ENCODE measurements around the gene MAP2K5. TPM values are rescaled to one million over a fixed set of nuclear protein-coding genes. Genes with fewer than 3 reads are reported as not detected.

MAP2K5 gene
- total RNA-seq, 3 donors from 2014 or later, result 13.0 to 14.6 (median 14.2) TPM

DNA sequence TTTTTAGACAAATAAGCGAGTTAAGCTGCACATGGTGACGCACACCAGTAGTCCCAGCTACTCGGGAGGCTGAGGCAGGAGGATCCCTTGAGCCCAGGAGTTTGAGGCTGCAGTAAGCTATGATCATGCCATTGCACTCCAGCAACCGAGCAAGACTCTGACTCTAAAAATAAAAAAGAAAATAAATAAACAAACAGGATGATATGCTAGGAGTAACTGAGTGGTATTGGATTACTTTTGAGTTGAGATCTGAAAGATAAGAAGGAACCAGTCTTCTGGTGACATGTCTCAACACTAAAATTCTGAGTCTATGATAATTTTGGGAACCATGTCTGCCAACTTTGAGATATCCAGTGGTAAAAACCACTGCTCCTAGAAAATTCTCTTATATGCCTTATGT, 173.7 kb downstream of the MAP2K5 start:
- DNase-seq (no peak), ATAC-seq (no peak)
- Mint-ChIP-seq H3K4me3 (no peak overlapping the region), H3K27me3 (ENCODE audit: low read depth) (no peaks in the 10 kb centered on the region), H3K9me3 (no peaks in the 10 kb centered on the region), H3K4me1 (ENCODE audit: low read depth) (no peaks in the 10 kb centered on the region), H3K36me3 (ENCODE audit: insufficient read depth) (peaks cover 12% of the 10 kb centered on the region)

DNA sequence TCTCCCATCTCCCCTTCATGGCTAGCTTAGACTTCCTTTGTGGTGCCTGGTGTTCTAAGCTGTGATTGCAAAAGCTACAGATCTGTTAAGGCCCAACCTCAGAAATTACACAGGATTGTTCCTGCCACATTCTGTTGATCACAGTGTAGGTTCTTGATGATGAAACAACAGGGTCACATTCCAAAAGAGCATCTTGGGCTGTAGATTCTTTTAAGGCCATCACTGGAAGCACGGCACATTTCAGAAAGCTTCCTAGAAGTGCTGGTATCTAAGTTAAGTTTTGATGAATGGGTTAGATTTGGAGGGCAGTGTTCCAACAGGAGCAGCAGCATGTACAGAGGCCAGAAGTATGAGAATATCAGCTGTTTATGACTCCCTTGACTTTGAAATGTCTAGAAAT, 175.3 kb downstream of the MAP2K5 start:
- H3K4me3 Mint-ChIP-seq, result no peak overlapping the region
- ATAC-seq, result no peak
- peaks cover 12% of the 10 kb centered on the region for H3K36me3 Mint-ChIP-seq (ENCODE audit: insufficient read depth)
- H3K9me3 Mint-ChIP-seq, result no peaks in the 10 kb centered on the region
- no peaks in the 10 kb centered on the region for H3K27me3 Mint-ChIP-seq (ENCODE audit: low read depth)
- no peaks in the 10 kb centered on the region for H3K4me1 Mint-ChIP-seq (ENCODE audit: low read depth)
- DNase-seq, result no peak

DNA sequence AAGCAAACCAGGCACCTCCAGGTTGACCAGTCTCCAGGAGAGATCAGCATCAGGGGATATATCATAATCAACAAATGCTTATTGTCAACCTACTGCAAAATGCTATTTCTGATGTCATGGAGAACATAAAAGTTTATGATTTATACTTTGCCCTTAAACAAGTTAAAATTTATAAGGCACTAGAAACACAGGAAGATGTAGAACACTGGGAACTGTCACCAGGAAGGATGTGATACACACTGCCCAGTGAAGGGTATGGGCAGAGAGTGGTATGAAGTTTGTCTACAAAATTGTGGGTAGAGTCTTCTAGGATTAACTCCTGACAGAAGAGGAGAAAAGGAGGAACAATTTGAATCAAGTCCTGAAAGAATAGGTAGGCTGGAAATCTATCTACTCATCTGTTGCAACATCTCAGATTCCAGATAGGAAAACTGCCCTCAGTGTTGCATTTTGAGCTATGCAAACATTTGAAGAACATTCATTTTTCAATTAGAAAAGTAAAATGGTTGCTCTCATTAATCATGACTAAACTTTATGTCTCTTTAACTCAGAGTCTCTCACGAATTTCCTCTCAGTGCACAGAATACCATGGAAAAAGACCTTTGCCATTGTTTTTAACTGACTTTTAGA, 176.9 kb downstream of the MAP2K5 start:
- Mint-ChIP-seq H3K36me3 (ENCODE audit: insufficient read depth) (peaks cover 12% of the 10 kb centered on the region), H3K9me3 (no peaks in the 10 kb centered on the region), H3K4me1 (ENCODE audit: low read depth) (peaks cover 4% of the 10 kb centered on the region), H3K4me3 (no peak overlapping the region), H3K27me3 (ENCODE audit: low read depth) (no peaks in the 10 kb centered on the region)
- ATAC-seq (no peak), DNase-seq (no peak)

DNA sequence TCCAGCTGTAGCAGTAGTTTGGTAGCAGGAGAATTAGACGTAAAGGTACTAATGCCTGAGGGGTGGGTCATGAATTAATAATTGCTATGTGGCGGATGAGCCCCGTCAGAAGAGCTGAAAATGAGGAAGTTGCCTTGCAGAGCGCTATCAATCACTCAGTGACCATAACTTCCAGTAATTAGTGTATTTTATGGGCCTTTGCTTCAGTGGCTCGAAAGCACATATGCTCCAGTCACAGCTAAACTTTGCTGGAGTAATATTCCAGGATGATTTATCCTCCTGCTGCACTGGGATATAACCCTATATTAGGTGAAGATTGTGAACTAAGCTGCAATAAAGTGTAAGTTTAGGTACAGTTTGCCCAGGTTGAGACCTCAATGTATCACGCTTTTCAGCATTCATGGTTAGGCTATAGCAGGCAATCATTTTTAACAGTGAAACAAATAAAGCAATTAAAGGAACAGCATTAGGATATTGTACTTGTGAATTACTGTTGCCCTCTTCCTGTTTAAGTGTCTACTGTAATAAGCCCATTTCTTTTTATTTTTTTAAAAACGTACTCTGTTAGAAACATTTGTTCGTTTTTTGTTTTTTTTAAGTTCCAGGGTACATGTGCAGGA, 178.2 kb downstream of the MAP2K5 start:
- H3K4me3 Mint-ChIP-seq, result no peak overlapping the region
- ATAC-seq, result no peak

DNA sequence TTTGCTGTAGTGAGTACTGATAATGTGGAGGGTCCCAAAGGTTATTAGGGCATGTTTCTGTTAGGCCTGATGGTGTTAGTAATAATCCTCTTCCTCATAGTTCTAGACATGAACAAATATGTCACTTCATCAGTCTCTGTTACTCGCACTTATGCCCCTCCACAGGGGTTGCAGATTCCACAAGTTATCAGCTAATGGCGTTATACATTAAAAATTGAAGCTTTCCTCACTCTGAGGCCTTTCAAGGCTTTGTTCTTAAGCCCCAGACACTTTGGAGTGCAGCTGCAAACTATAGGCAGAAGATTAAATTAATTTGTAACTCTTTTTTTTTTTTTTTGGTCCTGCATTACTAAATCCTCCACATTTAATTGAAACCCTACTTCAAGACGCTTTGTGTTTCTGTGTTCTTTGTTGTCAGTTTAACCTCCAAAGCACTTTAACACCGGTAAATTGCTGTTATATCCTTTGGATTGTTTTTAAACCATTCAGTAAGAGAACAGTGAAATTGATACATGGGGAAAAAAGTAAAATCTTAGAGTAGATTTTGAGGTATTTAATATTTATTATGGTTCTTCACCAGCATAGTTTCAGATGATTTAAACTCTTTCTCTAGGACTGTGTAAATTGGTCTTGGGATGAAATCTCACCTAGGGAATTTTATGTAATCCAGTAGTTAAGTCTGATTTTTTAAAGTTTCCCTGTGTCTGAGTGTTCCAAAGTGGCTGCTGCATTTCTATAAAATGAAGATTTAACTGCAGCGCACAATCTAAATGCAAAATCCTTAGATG, 179.7 kb downstream of the MAP2K5 start:
- ATAC-seq, result no peak
- no peaks in the 10 kb centered on the region for H3K27me3 Mint-ChIP-seq (ENCODE audit: low read depth)
- peaks cover 8% of the 10 kb centered on the region for H3K4me1 Mint-ChIP-seq (ENCODE audit: low read depth)
- no peak overlapping the region for H3K4me3 Mint-ChIP-seq
- peaks cover 12% of the 10 kb centered on the region for H3K36me3 Mint-ChIP-seq (ENCODE audit: insufficient read depth)
- no peaks in the 10 kb centered on the region for H3K9me3 Mint-ChIP-seq
- DNase-seq, result no peak

More for the DNA sequence above, 178.2 kb downstream of the MAP2K5 start:
- Mint-ChIP-seq H3K4me1 (ENCODE audit: low read depth) (peaks cover 8% of the 10 kb centered on the region), H3K36me3 (ENCODE audit: insufficient read depth) (peaks cover 12% of the 10 kb centered on the region), H3K9me3 (no peaks in the 10 kb centered on the region), H3K27me3 (ENCODE audit: low read depth) (no peaks in the 10 kb centered on the region)
- no peak for DNase-seq

DNA sequence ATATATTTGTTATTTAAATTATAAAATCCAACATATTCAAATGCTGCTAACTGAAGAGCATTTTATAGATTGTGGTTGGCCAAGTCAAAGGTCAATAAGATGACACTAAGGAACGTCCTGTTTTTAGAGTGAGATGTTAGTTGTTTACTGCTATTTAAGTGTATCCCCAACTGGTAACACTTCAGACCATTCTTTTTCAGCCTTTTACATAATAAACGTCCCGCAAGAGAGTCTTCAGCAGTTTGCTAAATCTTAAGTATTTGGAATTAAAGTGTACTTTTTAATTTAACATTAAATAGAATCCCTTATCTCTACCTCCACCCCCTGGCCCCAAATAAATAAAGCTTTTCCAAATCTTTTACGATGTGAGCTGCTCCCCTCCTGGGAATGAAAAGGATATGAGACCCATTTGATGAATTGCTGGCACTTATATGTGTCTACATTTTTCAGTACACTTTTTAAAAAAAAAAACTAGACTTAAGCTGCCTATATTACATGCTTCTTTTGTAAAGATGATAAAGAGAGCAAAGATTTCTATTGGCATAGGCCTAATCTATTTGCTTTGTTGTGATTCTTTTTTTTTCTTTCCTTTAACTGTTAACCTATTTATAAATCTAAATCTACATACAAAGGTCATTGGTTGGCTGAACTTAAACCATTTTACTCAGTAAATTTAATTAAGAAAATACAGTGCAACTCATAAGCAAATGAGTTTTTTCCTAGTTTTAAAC, 181.0 kb downstream of the MAP2K5 start:
- Mint-ChIP-seq H3K27me3 (ENCODE audit: low read depth) (no peaks in the 10 kb centered on the region), H3K9me3 (no peaks in the 10 kb centered on the region), H3K4me3 (no peak overlapping the region), H3K4me1 (ENCODE audit: low read depth) (peaks cover 8% of the 10 kb centered on the region), H3K36me3 (ENCODE audit: insufficient read depth) (peaks cover 12% of the 10 kb centered on the region)
- ATAC-seq, result no peak
- DNase-seq, result no peak

DNA sequence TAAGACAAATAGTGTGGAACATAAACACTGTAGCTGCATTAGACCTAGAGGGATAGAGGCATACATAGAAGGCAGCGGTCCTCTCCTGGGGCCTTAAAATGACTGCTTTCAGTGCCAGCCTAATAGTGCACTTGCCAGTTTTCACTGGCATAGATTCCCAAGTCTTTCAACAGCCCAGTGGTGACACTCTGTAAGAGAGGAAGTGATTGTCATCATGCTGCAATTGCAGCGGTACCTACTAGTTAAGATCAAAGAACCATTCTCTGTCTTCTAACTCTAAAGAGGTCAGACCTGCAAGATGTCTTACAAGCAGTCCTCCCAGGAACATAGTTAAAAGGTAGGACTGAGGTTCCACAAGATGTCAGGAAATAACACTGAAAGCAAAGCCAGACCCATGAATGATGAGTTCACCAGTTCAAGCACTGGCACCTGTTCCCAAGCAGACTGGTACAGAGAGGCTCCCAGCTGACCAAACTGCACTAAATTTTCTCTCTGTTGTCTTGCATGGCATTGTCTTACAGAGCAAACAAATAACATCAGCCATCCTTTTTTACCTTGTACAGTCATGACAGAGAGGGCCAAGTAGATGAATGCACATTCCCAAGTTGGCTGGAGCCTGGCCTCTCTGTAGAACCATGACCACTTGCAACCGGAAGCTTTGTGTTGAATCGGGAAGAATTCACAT, 182.3 kb downstream of the MAP2K5 start:
- Mint-ChIP-seq H3K9me3 (no peaks in the 10 kb centered on the region), H3K36me3 (ENCODE audit: insufficient read depth) (peaks cover 6% of the 10 kb centered on the region), H3K4me1 (ENCODE audit: low read depth) (peaks cover 8% of the 10 kb centered on the region), H3K27me3 (ENCODE audit: low read depth) (no peaks in the 10 kb centered on the region), H3K4me3 (no peak overlapping the region)
- ATAC-seq (no peak), DNase-seq (no peak)

DNA sequence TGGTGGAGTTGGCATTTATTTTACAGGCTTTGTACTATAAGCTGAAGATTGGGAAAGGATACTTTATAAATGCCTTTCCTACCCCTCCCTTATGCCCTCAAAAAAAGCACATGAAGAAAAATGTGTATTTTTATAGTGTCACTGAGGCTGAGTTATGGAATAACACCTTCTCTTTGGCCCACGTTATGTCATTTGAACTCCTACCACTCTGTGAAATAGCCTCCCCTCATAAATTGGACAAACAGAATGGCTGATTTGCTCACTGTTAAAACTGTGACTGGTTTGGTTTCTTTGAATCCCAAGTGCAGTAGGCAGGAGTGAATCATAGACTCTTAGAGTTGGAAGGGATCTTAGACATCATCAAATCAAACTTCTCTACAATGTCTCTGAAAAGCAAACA, 187.6 kb downstream of the MAP2K5 start:
- ATAC-seq (no peak), DNase-seq (no peak)
- H3K4me1 Mint-ChIP-seq (ENCODE audit: low read depth), result peaks cover 3% of the 10 kb centered on the region
- peaks cover 2% of the 10 kb centered on the region for H3K36me3 Mint-ChIP-seq (ENCODE audit: insufficient read depth)
- no peaks in the 10 kb centered on the region for H3K27me3 Mint-ChIP-seq (ENCODE audit: low read depth)
- H3K9me3 Mint-ChIP-seq, result no peaks in the 10 kb centered on the region
- no peak overlapping the region for H3K4me3 Mint-ChIP-seq

DNA sequence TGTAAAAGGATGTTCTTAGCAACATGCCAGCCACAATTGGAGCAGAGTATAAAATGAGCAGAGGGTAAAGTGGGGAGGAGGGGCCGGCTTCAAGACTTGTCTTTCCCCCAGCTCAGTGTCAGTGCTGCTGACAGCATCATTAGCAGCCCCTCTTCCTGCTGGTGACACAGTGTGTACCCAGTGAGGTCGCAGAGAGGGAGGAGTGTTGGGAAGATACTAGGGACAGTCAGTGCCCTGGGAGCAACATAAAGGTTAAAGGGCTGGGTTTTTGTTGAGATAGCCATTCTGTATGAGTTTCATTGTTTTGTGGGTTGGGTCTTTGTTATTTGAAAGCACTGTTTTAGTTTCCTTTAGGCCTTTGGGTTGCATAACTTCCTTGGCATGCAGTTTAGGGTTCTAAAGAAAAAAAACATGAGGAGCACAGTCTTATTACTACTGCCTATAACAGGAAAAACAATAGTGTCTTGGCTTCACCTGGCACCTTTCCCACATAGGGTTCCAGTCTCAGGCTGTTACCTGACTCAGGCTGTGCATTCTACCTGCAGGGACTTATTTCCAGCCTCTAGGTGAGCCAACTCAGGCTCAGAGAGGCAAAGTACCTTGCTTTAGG, 188.7 kb downstream of the MAP2K5 start:
- no peak for DNase-seq
- Mint-ChIP-seq H3K27me3 (ENCODE audit: low read depth) (no peaks in the 10 kb centered on the region), H3K36me3 (ENCODE audit: insufficient read depth) (peaks cover 2% of the 10 kb centered on the region), H3K4me3 (no peak overlapping the region), H3K9me3 (no peaks in the 10 kb centered on the region), H3K4me1 (ENCODE audit: low read depth) (peaks cover 13% of the 10 kb centered on the region)
- no peak for ATAC-seq

DNA sequence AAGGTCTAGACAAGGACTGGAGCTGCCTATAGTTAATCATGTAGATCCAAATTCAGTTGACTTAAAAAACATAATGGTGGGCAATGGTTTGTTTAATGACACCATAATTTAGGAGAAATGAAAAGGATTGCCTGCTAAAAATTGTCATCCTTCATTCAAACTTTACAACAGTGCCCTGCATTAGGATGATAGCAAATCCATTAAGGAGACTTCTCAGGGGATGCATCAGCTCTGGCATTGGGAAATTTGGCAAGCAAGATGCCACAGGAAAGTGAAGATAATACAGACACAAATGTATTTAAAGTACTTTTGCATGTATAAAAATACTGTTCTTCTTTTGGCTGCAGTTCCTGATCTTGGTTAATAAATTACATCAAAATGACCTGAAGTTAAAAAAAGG, 189.7 kb downstream of the MAP2K5 start:
- Mint-ChIP-seq H3K36me3 (ENCODE audit: insufficient read depth) (peaks cover 2% of the 10 kb centered on the region), H3K4me1 (ENCODE audit: low read depth) (peaks cover 15% of the 10 kb centered on the region), H3K27me3 (ENCODE audit: low read depth) (no peaks in the 10 kb centered on the region), H3K4me3 (no peak overlapping the region), H3K9me3 (no peaks in the 10 kb centered on the region)
- no peak for DNase-seq
- no peak for ATAC-seq

DNA sequence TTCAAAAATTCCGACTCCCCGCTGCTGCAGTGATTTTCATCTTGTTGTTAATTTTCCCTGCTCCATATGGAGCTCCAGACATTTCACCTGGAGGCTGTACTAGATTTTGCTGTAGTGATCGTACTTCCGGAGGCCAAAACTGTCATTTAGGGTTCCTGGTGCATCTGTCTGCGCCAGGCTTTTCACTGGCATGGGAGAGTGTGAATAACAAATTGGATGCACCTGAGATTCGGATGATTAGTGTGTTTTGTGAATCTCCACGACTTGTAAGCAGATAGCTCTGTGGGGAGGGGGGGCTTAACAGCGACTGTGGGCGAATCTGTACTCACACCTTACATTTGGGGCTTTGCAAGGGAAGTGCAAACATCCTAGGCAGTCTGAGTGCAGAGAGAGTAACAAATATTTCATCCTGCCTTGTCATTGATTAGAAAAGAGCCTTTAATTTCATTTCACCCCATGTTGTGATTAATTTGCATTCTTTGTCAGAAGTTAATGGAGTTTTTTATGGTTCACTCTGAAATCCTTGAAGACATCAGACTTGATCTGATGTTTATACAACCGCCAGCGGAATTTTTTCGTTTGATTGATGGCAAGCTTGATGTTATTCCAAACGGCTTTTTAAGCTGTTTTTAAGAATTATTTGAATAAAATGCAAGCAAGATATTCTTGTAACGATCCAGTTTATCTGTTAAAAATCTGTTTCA, 190.3 kb downstream of the MAP2K5 start:
- peaks cover 15% of the 10 kb centered on the region for H3K4me1 Mint-ChIP-seq (ENCODE audit: low read depth)
- H3K36me3 Mint-ChIP-seq (ENCODE audit: insufficient read depth), result peaks cover 2% of the 10 kb centered on the region
- H3K4me3 Mint-ChIP-seq, result no peak overlapping the region
- DNase-seq, result no peak
- no peaks in the 10 kb centered on the region for H3K27me3 Mint-ChIP-seq (ENCODE audit: low read depth)
- H3K9me3 Mint-ChIP-seq, result no peaks in the 10 kb centered on the region
- no peak for ATAC-seq

DNA sequence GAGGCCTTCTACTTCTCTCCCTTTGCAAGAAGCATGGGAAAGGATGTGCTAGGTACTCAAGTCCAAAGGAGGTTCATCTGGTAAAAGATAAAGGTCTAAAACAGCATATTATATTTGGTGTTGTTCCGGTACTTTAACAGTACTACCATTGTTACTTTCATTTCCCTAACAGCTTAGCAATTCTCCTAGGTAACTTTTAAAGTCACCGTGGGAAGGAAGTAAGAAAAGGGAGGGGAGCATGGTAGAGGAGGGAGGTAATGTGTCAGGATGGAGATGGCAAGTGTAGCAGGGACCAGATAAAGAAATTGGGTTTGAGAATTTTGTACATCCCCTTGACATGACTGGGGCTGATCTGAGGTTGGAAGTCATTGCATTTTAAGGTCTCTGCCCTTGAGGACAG, 193.4 kb downstream of the MAP2K5 start:
- Mint-ChIP-seq H3K9me3 (no peaks in the 10 kb centered on the region), H3K4me1 (ENCODE audit: low read depth) (peaks cover 16% of the 10 kb centered on the region), H3K27me3 (ENCODE audit: low read depth) (no peaks in the 10 kb centered on the region), H3K36me3 (ENCODE audit: insufficient read depth) (no peaks in the 10 kb centered on the region), H3K4me3 (no peak overlapping the region)
- DNase-seq (no peak), ATAC-seq (no peak)

DNA sequence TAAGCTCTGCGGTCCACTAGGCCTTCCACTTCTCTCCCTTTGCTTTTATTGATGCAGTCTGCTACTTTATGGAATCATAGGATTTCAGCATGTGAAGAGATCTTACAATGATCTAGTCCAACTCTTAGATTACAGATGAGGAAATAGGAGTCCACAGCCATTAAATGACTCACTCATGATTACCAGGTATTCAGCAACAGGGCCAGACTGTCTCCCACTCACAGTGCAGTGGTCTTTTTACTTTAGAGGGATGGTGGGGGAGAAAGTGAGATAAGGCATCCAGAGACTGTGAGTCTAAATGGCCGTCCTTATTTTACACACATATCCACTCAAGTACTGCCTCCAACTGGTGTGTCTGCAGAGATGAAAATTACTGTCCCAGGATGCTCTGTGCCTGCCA, 194.3 kb downstream of the MAP2K5 start:
- ATAC-seq (no peak), DNase-seq (no peak)
- Mint-ChIP-seq H3K27me3 (ENCODE audit: low read depth) (no peaks in the 10 kb centered on the region), H3K9me3 (no peaks in the 10 kb centered on the region), H3K4me3 (no peak overlapping the region), H3K4me1 (ENCODE audit: low read depth) (peaks cover 23% of the 10 kb centered on the region), H3K36me3 (ENCODE audit: insufficient read depth) (peaks cover 3% of the 10 kb centered on the region)
